HL-60 (cell line): ENCODE data around the gene ANAPC5.
"Not testable (repeated sequence)": the region's sequence is repeated elsewhere in the genome, so short reads cannot be mapped to it uniquely, and the experiment has no call there.

Experiments used
- DNase-seq, 2 experiments: peaks; one replicate each; pipeline ENCODE4 v3.0.0-alpha.2; 2010 to 2020; ENCODE audit warnings: low read depth in 1 of 2, low spot score in 1 of 2
- H3K27ac ChIP-seq: fragments of 250-450 bp; sonication (Bioruptor Pico); replicated peaks from 2 replicates; pipeline ENCODE4 v1.5.1; 2020; ENCODE audit warnings: mild to moderate bottlenecking, moderate library complexity
- H3K27me3 ChIP-seq: fragments of 250-450 bp; sonication (Bioruptor Pico); 2 replicates; pipeline ENCODE4 v1.5.1; 2021; ENCODE audit warnings: mild to moderate bottlenecking, moderate library complexity; ENCODE audit not compliant: insufficient read depth, poor library complexity, severe bottlenecking
- H3K4me3 ChIP-seq: replicated peaks from 2 replicates; pipeline ENCODE4 v1.5.1; 2011; ENCODE audit warnings: mild to moderate bottlenecking, control low read depth, low read length; ENCODE audit not compliant: insufficient read depth
- CTCF ChIP-seq: IDR thresholded peaks from one replicate; pipeline ENCODE4 v1.5.1; 2011; ENCODE audit warnings: low read length, control low read depth, inconsistent platforms; ENCODE audit not compliant: insufficient read depth
- GABPA ChIP-seq: IDR thresholded peaks from 2 replicates; pipeline ENCODE4 v1.6.1; 2012; ENCODE audit warnings: low read depth
- POLR2AphosphoS5 ChIP-seq: IDR thresholded peaks from 2 replicates; pipeline ENCODE4 v1.6.1; 2012; ENCODE audit warnings: low read depth
- REST ChIP-seq: IDR thresholded peaks from 2 replicates; pipeline ENCODE4 v1.6.1; 2012; ENCODE audit warnings: low read depth; ENCODE audit not compliant: insufficient replicate concordance
- SPI1 ChIP-seq: IDR thresholded peaks from 2 replicates; pipeline ENCODE4 v1.6.1; 2012; ENCODE audit warnings: low read depth, mild to moderate bottlenecking, borderline replicate concordance

ANAPC5 gene

GRCh38 chr12:121282072-121282742 lies 70.0 kb downstream of the ANAPC5 start:
- no peak for TF ChIP-seq REST
- no peak for TF ChIP-seq GABPA
- no peak for TF ChIP-seq CTCF
- TF ChIP-seq SPI1 = no peak
- TF ChIP-seq POLR2AphosphoS5 = no peak

GRCh38 chr12:121281116-121281515 lies 71.1 kb downstream of the ANAPC5 start:
- H3K4me3 ChIP-seq, H3K27me3 ChIP-seq, H3K27ac ChIP-seq, DNase-seq: not testable (repeated sequence)

More at GRCh38 chr12:121282072-121282742, 70.0 kb downstream of the ANAPC5 start:
- DNase-seq = no peak
- no peak overlapping the region for H3K4me3 ChIP-seq
- no peaks in the 10 kb centered on the region for H3K27me3 ChIP-seq
- no peak overlapping the region; the same call in 1 of the 2 replicates for H3K27ac ChIP-seq

- peak overlapping the region; percentile 89; the same call in 1 of the 2 replicates for H3K27ac ChIP-seq
- DNase-seq, H3K27me3 ChIP-seq, H3K4me3 ChIP-seq: not testable (repeated sequence)
Measured at GRCh38 chr12:121280531-121280930, 71.7 kb downstream of the ANAPC5 start.

GRCh38 chr12:121279507-121279915 lies 72.7 kb downstream of the ANAPC5 start:
- TF ChIP-seq SPI1 (no peak), REST (no peak), POLR2AphosphoS5 (0 out of 2 replicates have a peak, but pooled peaks have one; percentile 8)
- no peak for DNase-seq
- Histone ChIP-seq H3K27ac (peak overlapping the region; percentile 89), H3K4me3 (no peak overlapping the region), H3K27me3 (no peaks in the 10 kb centered on the region)

- peak in 1 of 2 experiments; percentile 60 for DNase-seq
- no peaks in the 10 kb centered on the region for H3K27me3 ChIP-seq
- TF ChIP-seq POLR2AphosphoS5 = 0 out of 2 replicates have a peak, but pooled peaks have one; percentile 1
- TF ChIP-seq SPI1 = no peak
- peak overlapping the region; percentile 89 for H3K27ac ChIP-seq
- no peak overlapping the region for H3K4me3 ChIP-seq
Measured at GRCh38 chr12:121279071-121279375, 73.2 kb downstream of the ANAPC5 start.
